C4-2B (cell line): ENCODE measurements around the gene FBXO17.

Experiments
- H3K27ac ChIP-seq: fragments of 450-650 bp; 2 replicates; pipeline ENCODE4 v1.5.1; 2017
- ZFX ChIP-seq: fragments of 450-650 bp; IDR thresholded peaks from 2 replicates; pipeline ENCODE4 v1.6.1; 2017
- TF ChIP-seq, protein P1 (sequence below): fragments of 450-650 bp; conservative IDR thresholded peaks from 2 replicates; pipeline ENCODE4 v1.5.1; 2017; ENCODE audit warnings: mild to moderate bottlenecking

Gene FBXO17

DNA sequence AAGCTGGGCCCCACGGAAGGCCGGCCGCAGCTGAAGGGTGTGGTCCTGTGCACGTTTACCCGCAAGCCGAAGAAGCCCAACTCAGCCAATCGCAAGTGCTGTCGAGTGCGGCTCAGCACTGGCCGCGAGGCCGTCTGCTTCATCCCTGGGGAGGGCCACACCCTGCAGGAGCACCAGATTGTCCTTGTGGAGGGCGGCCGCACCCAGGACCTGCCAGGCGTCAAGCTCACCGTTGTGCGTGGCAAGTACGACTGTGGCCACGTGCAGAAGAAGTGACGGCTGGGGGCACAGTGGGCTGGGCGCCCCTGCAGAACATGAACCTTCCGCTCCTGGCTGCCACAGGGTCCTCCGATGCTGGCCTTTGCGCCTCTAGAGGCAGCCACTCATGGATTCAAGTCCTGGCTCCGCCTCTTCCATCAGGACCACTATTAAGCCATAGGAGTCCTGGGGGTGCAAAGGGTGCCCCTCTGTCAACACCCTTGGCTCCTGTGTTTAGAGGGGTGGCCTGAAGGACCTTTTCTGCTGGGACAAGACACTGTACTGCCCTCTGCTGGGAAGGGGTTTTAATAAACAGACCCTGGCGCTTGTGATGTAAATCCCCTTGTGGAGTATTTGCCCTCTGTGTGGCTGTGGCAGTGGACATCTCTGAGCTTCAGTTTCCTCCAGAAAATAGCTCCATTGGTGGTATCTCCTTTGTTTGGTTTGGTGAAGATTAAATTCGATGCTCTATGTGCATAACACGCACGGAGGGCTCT, 42.9 kb downstream of the FBXO17 start:
- no peak overlapping the region for H3K27ac ChIP-seq
- TF ChIP-seq, protein P1, sequence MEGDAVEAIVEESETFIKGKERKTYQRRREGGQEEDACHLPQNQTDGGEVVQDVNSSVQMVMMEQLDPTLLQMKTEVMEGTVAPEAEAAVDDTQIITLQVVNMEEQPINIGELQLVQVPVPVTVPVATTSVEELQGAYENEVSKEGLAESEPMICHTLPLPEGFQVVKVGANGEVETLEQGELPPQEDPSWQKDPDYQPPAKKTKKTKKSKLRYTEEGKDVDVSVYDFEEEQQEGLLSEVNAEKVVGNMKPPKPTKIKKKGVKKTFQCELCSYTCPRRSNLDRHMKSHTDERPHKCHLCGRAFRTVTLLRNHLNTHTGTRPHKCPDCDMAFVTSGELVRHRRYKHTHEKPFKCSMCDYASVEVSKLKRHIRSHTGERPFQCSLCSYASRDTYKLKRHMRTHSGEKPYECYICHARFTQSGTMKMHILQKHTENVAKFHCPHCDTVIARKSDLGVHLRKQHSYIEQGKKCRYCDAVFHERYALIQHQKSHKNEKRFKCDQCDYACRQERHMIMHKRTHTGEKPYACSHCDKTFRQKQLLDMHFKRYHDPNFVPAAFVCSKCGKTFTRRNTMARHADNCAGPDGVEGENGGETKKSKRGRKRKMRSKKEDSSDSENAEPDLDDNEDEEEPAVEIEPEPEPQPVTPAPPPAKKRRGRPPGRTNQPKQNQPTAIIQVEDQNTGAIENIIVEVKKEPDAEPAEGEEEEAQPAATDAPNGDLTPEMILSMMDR, result peak; percentile 50
- TF ChIP-seq ZFX, result no peak

DNA sequence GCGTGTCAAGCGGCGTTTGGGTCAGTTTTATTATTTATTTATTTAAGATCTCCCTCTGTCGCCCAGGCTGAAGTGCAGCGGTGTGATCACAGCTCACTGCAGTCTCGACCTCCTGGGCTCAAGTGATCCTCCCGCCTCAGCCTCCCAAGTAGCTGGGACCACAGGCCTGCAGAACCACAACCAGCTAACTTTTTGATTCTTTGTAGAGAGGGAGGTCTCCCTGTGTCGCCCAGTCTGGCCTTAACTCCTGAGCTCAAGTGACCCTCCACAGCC, 44.1 kb downstream of the FBXO17 start:
- no peak for TF ChIP-seq ZFX
- TF ChIP-seq, protein P1, result no peak
- peak overlapping the region; percentile 82 for H3K27ac ChIP-seq

DNA sequence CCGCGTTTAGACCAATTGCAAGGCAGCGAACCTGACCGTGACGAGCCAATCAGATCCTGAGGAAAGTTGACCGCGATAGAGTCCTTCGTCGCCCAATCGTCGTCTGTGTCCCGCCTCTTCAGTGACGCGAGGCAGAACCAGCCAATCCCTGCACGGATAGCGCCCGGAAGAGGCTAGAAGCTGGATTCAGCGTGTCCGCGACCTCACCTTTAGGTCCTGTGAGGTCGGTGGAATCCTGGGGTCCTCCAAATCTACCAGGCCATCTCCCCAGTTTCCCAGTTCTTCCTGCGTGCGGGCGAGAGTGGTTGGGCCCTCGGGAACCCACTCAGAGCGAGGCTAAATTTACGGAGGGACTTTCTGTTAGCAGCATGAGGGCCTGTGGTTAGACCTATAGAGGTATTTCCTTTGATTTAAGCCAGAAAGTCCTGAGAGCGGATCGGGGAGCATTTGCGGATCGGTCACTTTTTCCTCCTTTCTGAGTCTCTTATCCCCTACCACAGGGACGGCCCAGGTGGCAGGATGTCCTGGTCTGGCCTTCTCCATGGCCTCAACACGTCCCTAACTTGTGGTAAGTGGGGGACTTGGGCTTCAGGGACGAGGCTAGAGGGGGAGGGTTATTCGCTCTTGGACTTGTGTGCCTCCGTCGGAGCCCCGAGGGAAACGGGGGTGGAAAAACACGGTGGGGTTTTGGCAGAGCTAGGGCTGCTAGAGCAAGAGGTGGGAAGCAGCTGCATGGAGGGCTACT, 44.6 kb downstream of the FBXO17 start, which contains the start of gene MRPS12:
MRPS12 (plus strand) TSS at position 169 of the 745 bp plus-strand sequence; CDS start at position 520, 351 bp downstream.
- peak within 1 kb of the TSS; percentile 82 for H3K27ac ChIP-seq
- TF ChIP-seq, protein P1, result no peak
- peak; percentile 73; the same call in 1 of the 2 replicates for TF ChIP-seq ZFX

DNA sequence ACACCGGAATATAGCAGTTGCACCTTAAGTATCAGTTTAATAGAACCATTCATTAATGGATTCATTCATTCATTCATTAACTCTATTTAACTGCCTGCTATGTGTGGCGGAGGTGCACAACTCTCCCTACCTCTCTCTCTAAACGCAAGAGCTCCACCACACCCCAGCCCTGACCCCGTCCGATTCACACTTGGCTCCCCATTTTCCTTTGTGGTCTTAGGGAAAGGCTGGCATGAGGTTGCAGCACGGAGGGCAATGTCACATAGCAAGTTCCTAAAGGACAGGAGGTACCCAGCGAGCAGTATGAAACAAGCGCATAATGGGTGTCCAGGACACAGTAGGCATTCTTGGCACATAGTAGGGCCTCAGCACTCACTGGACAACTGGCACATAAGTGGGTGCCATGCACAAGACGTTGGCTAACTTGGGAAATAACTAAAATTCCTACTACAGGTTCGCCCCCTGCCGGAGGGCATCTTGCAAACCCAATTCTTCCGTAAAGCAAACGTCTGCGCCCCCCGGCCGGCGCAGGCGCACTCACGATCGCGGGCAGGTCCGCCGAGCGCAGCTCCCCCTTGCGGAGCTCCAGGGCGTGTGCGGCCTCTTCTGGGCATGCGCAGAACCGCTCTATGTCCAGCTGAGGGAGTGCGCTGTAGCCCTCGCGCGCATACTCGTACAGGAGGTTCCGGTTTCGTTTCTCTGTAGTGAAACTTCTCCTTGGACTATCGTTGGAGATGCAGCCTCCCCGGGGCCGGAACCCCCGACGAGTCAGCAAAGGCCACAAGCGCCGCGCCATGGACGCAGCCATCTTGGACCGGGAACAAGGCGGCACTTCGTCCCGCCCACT, 45.4 kb downstream of the FBXO17 start, which contains the start of gene SARS2:
SARS2 (minus strand) TSS at position 835 of the 847 bp plus-strand sequence; CDS start at position 808, 27 bp downstream.
- TF ChIP-seq, protein P1, result peak; percentile 100
- no peak for TF ChIP-seq ZFX

DNA sequence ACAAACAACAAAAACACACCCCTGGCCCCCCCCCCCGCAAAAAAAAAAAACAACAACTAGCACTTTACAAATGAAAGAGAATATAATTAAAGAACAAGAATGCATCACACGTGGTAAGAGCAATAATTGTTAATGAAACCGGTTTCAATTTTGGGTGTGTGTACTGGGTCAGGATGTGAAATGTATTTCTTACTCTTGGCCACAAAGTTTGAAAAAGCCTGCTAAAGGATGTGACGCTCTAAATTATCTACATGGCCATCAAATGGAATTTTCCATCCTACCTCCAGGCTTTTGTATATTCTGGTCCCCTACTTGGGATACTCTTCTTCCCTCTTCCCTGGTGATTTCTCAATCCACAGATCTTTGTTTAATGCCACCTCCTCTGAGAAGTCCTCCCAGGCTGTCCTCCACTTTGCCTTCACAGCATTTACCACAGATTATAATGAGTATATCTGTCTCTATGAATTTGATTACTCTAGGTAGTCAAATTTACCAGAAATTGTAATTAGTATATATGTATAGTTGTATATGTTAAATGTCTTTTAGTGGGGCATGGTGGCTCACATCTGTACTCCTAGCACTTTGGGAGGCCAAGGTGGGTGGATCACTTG, 47.0 kb downstream of the FBXO17 start:
- TF ChIP-seq, protein P1, result no peak
- no peak for TF ChIP-seq ZFX
- no peak overlapping the region for H3K27ac ChIP-seq

More for the DNA sequence above, 45.4 kb downstream of the FBXO17 start, which contains the start of gene SARS2:
- H3K27ac ChIP-seq, result peak within 1 kb of the TSS; percentile 82

DNA sequence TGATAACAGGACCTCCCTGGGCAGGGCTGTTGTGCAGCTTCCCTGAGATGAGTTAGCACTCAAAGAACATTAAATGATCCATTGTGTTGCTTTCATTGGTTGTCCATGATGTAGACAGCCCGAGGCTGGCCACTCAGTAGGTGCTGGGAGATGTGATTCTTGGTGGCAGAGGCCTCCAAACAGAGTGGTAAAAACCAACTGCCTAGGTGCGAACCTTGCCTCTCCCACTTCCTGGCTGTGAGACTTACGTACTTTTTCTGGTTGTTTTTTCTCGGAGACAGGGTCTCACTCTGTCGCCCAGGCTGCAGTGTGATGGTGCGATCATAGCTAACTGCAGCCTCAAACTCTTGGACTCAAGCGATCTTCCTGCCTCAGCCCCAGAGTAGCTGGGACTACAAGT, 51.2 kb downstream of the FBXO17 start:
- no peak overlapping the region for H3K27ac ChIP-seq
- TF ChIP-seq, protein P1, result no peak
- TF ChIP-seq ZFX, result no peak
